HG03457 (cell line): ENCODE data around the gene TLL1.

Experiments
- ATAC-seq: cut with Tn5 transposase; IDR thresholded peaks from one replicate; pipeline ENCODE4 v1.9.1; 2021; ENCODE audit warnings: moderate number of reproducible peaks; ENCODE audit not compliant: unreplicated experiment

TLL1 gene

DNA sequence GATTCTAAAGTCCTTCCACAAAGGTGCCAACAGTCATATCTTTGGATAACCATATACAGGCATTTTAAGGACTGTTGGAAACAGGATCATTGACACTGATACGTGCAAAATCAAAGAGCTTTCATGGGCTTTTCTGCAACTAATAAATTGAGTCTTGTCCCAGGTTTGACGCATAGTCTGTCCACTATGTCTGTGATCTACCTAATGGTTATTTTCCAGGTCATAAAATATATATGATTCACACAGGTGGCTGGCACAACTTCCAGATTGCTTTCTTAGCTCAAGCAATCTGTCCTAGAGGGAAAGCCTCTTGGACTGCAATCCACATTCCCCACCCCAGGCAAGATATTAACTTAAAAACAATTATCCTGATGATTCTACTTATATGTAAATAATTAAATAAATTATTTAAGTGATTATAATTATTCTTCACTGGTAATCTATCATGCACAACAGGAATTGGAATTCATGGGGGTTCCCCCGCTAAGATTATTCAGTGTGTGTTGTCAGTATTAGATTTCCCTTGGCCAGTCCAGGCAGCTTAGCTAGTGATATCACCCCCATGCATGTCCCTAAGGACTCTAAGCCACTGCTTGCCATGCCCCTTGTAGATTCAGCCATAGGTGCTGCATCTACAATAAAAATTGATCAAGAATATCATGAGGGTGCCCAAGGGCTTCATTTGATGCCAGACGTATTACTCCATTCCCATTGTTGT, 97.8 kb downstream of the TLL1 start:
- no peak for ATAC-seq

DNA sequence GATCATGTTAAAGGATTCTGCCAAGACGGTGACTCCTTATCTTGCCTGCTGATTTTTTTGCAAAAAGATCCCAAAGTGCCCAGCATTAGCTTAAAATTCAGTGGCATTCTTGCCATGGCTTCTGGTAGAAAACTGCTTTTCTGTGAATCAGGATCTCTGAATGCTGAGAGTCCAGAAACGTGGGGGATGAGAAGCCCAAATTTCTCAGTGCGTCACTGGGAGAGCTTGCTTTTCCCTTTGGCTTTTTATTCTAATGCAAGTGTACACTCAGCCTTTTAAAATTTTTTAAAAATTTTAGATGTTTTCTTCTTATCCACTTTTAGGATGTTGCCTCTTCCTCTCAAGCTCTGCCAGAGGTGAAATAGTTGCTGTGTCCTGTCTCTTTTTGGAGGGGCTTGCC, 98.4 kb downstream of the TLL1 start:
- ATAC-seq, result no peak

DNA sequence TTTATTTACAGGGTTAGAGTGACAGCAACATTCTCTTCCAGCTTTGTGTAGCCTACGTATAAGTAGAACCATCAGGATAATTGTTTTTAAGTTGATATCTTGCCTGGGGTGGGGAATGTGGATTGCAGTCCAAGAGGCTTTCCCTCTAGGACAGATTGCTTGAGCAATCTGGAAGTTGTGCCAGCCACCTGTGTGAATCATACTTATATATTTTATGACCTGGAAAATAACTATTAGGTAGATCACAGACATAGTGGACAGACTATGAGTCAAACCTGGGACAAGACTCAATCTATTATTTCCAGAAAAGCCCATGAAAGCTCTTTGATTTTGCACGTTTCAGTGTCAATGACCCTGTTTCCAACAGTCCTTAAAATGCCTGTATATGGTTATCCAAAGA, 98.9 kb downstream of the TLL1 start:
- ATAC-seq, result no peak

DNA sequence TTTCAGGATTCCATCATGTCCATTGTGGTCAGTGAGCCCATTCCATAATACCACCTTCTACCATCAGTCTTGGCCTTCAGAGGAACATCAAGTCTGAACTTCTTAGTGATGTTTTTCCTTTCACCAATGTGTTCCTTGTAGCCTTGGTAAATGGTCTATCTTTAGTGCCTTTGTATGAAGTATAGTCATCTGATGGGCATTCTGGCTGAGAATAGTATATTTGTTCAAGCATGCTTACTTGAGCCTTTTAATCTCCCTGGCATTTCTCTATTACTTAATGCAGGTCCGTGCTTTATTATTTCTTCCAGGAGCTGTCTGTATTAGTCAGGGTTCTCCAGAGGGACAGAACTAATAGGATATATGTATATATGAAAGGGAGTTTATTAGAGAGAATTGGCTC, 99.7 kb downstream of the TLL1 start:
- ATAC-seq, result no peak

DNA sequence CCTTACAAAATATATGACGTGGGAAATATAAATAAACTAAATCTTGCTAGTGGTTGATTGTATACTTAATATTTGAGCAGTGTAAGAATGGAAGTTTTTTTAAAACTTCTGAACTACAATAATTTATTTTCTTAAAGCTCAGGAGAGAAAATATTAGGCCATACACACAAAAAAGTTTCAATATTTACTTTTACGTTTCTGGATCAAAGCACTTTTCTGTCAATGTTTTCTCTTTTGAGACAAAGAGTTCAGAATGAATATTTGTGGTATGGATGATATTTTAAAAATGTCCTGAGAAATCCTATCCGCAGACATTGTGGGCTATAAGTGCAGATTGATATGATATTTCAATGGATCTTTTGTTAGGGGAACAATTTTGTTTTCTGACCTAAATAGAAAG, 109.9 kb downstream of the TLL1 start:
- no peak for ATAC-seq

DNA sequence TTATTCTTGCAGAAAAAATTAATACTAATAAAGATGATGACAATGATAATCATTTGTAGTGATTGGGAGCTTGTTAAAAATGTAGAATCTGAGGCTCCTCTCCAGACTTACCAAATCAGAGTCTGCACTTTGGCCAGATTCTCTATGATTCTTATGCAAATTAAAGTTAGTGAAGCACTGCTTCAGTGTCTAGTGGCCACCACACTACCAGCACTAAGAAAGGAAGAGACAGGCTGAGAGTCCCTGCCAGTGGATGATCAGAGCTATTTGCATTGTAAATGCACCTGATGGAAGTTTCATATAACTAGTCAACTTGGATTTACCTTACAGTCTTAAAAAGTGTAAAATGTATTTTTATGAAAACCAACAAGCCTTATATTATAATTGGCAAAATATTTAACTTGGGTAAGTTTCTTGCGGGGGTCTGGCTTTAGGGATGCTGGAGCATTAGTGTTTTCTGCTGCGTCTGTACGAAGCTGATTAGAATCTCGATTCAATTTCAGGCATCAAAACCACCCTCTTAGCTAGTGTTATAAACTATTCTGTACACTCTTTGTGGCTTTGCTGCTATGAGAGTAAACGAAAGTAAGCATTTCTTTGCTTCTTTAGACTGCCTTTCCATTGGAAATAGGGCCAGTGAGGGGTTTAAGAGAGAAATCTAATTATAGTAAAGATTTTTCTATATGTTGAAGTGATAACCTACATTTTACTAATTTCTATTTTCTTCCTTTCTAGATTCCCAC, 114.1 kb downstream of the TLL1 start:
- ATAC-seq, result no peak

DNA sequence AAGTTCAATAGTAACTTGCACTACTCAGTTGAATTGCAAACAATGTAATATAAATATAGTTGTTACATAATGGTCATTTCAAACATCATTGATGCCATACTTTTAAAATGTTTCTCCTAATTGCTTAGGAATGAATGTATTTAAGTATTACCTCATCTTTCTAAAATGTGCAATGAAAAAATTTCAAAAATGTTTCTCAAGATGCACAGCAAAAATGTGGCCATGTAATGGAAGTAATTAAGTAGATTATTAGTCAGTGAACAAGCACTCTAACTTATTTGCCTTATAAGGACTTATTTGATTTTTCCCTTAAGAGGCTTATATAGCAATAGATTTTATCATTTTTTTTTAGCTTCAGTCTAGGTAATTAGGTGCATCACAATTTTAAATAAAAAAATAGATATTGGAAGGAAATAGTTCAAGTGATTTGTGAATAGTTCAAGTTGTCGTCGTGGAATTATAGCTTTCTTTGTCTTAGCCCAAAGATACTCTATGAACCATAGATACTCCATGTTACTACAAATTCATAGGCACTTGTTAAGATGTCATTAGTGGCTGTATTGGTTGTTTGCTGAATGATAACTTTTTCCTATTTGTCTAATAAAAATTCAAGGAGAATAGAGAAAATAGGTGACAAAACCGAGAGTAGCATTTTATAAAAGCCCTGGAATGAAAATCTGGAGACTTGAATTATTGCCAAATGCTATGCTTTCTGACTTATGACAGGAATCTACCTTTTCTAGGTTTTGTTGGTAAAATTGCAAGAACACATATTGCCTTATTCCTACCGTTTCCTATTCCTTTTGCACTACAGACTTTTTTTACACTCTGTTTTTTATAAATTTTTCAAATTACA, 118.5 kb downstream of the TLL1 start:
- ATAC-seq, result no peak

DNA sequence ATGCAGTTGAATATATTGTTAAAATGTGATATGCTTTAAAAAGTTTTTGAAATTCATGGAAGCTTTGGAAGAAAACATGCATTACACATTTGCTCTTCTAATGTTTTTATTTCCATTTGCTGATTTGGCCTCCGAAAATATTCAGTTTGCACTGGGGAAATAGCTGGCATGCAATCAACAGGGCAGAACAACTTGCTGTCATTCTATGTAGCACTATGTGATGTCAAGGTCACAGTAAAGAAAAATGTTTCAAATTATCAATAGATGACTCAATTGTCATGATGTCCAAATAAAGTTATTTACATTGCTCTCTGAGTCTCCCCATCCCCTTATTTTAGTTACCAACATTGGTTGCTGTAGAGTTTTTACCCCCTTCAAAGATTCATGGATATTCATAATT, 119.2 kb downstream of the TLL1 start:
- ATAC-seq, result no peak

DNA sequence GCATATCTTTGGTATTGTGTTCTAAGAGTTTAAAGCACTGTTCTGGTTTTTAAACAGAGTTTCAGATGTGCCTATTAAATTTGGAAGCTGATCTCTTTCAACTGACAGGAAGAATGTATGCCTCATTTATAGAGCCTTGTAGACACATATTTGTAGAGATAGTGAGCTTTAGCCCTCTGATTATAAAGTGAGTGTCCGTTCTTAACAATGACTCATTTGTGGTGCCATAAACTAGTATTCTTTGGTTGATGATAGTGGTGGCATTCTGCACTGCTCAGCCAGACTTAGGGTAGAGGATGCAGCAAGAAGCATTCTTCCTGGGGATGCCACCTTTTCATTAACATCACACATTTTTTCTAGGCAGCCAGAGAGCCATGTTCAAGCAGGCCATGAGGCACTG, 121.7 kb downstream of the TLL1 start:
- ATAC-seq, result no peak

DNA sequence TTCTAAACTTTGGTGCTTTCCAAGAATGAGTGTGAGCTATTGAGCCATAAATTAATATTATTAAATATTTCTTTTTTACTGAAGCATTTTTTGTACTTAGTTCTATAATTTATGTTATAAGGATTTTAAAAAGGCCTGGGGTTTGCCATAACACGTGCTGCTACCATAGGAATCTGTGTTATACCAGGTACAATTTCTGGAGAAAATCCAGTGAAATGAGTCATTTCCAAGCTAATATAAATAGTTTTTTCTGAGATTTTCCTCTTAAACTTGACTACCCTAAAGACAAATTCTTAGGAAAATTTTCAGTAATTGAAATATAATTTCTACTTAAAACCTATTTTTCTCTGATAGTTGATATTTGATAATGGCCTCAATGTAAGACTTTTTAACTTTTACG, 130.8 kb downstream of the TLL1 start:
- no peak for ATAC-seq

DNA sequence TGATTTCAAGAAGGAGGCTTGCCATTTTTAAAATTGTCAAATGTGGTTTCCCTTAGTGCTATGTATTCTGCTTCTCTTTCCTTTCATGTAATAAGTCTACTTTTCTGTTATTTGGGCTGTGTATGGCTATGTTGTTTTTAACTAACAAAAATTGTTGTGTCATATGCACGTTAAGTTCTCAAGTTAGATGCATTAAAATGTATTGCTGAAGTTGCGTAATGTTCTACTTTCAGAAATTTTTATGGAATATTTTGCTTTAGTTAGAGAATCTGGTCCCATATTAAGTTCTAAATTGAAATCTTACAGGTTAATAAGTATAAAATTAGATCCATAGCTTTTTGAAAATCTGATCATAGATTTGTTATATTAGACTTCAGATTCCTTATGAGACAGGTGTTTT, 133.2 kb downstream of the TLL1 start:
- no peak for ATAC-seq

DNA sequence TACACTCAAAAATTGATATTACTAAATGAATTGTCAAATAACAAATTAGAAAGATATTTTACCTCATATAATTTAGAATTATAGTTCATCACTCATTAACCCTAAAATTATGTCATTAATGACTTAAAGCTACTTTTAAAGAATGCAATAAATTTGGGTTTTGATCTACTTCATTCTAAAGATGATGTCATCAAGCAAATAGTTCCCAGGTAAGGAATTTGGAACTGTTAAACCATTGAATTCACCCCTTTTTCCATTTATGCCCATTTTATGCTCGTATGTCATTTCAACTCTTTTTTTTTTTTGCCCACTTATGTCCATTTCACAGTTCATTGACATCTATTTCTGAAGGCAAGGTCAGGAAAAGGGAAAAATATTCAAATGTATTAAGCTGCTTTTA, 135.5 kb downstream of the TLL1 start:
- ATAC-seq, result no peak

DNA sequence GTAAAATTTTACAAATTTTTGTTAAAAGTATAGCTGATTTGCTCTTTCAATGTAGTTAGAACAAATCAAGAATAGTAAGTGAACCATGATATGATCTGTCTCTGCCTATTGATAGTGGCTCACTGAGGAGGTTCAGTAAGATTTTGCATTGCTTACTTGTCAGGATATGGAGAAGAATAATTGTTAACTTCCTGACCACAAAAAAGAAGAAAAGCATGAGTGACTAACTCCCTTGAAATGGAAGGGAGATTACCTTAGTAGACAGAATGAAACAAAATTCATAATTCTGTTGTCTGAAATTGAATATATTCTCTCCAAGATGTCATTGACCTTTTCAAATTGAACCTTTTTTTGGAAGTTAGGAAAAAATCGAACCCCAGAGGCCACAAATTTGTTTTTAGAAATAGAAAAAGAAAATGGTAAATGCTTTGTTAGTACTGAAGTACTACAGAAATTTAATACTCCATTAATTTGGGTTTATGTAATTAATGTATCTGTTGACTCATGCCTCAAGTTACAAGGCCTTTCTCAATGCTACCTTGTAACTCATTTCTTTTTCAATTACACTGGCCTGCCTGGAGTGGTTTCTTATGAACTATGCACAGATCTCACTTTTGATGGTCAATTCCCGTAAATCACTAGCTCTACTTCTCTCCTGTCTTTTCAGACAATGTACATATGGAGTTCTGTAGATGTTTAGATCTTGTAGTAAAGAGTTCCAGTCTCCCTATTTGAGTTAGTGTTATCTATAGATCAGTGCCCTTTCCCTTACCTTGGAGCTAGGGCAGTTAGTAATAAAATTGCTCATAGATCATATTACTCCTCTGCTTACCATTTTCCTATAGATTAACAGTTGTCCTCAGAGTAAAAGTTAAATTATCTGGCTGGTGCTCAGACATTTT, 139.3 kb downstream of the TLL1 start:
- ATAC-seq, result no peak

DNA sequence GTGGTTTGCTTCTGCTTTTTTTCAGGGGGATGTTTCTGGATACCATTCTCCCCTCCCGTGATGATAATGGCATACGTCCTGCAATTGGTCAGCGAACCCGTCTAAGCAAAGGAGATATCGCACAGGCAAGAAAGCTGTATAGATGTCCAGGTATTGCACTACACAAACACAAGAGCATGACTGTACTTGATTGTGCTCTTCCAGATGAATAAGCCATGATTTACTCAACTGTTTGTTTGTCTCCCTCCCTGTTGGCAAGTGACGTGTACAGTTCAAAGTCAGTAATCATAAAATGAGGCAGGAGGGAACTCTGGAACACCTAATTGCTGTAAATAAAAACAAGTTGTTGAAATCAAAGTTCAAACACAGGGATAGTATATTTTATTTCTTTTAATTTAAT, 141.4 kb downstream of the TLL1 start:
- no peak for ATAC-seq

DNA sequence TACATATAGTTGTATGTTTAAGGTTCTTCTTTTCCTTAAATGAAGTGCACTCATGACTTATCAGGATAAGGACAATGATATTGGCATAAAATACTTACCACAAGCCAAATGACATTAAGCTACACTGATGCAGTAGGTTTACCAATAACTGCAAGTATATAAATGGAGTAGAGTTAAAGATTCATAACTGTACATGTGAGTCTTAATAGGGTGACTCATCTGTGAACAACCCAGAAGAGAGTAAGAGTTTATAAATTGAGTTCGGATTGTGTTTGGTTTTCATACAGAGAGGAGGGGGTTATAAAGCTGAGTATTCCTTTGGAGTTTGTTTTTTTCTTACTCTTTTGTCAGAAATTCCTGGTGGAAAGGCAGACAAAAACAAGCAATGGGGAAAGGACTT, 144.8 kb downstream of the TLL1 start:
- ATAC-seq, result no peak

DNA sequence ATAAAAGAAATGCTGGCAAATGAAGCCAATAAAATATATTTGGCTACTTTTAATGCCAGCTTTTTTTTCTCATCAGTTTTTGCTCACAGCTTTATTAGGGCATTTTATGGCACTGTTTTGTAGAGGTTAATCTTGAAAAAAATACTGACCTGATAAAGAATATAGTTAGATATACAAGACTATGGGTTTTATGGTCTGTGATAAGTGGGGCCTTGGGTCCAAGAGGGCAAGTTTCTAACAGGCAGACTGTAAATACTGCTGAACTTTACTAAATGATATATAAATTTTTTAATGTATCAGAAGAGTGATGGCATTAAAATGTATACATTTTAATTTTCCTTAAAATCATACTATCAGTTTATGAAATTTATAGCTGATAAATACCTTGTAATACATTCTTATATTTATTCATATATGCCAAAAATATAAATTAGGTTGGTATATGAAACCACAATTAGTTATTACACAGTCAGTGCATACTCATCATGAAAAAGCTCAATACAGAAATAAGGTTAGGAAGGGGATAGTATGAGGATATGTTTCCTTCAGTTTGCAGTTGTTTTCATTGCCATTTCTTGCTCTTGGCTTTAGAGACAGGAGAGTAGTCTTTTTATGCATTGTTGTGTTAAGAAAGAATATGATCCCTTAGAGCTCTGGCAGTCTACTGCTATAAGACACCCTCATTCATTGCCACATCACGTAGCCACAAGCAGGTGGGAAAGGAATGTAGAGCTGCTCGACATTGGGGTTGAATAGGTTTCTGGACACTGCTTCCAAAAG, 146.6 kb downstream of the TLL1 start:
- no peak for ATAC-seq

DNA sequence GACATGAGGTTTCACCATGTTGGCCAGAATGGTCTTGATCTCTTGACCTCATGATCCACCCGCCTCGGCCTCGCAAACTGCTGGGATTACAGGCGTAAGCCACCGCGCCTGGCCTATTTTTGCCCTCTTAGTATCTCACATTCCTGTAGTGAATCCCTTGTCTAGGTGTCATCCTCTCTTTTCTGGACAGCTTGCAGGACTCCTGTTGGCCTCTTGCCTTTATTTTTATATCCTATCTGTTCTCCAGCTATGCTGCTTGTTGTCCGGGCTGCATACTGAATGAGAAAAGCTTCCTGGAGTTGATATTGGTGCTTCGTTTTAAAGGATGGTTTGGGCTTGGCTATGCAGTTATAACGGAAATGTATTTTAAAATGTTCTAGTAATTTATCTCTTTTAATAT, 148.6 kb downstream of the TLL1 start:
- ATAC-seq, result no peak

DNA sequence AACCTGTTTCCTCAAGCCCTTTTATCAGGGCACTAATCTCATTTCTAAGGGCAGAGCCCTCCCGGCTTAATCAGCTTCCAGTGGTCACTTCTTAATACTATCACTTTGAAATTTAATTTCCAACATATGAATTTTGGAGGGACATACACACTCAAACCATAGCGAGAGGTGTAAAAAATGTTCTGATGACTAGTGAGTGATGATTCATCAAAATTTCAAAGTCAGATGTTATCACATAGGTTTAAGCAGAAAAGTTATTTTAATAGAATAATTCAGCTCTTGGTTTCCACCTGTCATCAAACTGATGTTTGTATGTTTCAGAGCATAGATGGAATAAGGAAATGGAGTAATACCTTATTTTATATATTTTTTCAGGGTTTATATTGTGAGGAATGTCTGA, 161.9 kb downstream of the TLL1 start:
- no peak for ATAC-seq

DNA sequence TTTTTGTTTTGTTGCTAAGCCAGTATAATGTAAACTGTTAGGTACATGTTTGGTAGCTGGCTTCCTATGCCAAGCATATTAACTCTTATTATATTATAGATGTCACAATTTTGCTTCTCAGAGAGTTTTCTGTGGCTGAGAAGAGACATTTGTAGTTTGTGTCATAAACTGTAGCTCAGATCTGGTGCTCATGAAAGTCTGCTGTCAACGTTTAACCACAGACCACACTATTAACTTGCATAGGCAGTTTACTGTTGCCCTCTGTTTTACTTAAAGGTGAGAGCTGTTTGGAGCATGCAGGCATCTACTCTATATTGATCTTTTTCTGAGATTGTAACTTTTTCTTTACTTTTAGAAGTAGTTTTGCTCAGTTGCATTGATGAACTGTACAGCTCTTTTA, 166.8 kb downstream of the TLL1 start:
- no peak for ATAC-seq

DNA sequence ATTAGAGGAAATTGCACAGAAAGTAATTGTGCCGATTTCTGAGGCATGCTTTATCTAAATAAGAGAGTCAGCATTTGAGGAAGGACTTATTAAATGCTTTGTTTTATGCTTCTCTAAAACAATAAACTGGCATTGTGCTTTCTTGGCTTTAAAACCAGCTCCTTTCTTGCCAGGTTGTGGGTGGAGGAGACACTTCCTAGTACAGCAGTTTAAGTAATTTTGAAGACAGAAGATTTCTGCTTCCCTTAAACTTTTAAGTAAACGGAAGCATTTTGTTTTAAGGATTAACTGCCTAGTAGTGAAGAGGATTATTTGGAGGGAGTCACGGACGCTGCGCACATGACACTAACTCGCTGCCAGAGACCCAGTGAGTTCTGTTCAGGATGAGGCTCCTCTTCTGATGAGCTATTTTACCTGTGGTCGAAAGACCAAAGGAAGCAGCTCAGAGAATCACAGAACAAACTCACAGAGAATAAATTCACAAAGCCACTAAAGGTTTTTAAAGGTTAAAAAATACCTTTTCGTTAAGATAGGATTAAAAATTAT, 169.5 kb downstream of the TLL1 start:
- ATAC-seq, result no peak
